Fibroblast of skin of back (primary cell): ENCODE data around the gene ANGPTL8.
A peak's percentile ranks its signal among the peaks of the same experiment; 100 is the strongest.

Experiments
- DNase-seq: peaks from one replicate; pipeline ENCODE4 v3.0.0-alpha.2; 2013

The ANGPTL8 gene

DNA sequence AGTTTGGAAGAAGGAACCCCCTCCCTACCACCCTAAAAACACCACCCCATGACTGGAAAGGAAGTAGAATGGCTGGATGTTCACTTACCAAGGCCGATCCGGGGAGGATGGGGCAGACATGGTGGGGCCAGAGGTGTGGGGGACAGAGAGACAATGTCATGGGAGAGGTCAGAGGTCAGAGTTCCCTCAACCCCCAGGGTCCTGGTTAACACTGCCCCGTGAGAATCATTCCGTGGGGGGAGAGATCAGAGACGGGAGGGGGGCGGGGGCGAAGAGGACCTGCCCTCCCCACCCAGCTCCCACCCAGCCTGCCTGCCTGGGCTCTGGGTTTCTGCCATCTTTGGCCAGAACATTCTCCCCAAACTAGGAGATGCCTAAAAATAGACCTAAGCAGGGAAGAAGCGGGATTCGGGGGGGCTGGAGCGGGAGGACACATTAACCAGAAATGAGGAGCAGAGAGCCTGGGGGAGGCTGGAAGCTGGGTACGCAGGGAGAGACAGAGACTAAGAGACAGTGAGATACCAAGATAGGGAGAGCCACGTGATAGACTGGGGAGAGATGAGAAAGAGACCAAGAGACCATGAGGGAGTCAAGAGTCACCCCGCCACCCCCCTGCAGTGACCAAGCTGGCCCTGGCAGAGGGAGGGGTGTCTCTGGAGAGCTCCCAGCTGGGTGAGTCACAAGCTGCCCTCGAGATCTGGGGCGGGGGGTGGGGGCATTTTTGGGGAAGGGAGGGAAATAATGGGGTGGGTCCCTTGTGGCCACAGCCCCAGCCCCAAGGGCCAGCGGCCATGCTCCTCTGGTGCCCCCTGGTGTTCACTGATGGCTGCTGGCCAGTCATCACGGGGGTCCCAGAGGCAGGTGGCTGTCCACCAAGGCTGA lies 36.0 kb upstream of the ANGPTL8 start:
- peak; percentile 95 for DNase-seq

- no peak for DNase-seq
These were observed 35.3 kb upstream of the ANGPTL8 start for GRCh38 chr19:11204076-11204602.

- no peak for DNase-seq
These were observed 34.5 kb upstream of the ANGPTL8 start for GRCh38 chr19:11204943-11205349.

DNA sequence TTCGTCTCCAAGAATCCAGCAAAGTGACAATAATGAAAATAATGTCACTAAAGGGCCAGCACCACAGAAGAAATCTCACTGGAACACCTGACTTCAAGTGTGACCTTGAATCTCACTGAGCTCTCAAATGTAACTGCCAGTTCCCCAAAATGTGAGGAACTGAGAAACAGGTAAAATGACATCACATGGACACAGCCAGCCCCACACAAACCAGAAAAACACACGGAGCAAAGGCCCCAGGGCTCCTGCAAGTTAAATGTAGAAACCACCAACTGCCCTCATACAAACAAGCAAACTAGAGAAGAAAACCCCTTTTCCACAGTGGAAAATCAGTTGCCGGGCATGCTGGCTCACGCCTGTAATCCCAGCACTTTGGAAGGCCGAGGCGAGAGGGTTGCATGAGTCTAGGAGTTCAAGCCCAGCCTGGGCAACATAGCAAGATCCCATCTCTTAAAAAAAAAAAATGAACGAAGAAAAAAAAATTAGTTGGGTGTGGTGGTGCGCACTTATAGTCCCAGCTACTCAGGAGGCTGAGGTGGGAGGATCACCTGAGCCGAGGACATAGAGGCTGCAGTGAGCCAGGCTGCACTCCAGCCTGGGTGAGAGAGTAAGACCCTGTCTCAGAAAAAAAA lies 33.4 kb upstream of the ANGPTL8 start:
- no peak for DNase-seq

GRCh38 chr19:11208561-11209471 lies 30.6 kb upstream of the ANGPTL8 start:
- DNase-seq, result peak; percentile 29

- no peak for DNase-seq
These were observed 29.4 kb upstream of the ANGPTL8 start for GRCh38 chr19:11209839-11210655.

- no peak for DNase-seq
These were observed 28.8 kb upstream of the ANGPTL8 start for GRCh38 chr19:11210656-11210928.

DNA sequence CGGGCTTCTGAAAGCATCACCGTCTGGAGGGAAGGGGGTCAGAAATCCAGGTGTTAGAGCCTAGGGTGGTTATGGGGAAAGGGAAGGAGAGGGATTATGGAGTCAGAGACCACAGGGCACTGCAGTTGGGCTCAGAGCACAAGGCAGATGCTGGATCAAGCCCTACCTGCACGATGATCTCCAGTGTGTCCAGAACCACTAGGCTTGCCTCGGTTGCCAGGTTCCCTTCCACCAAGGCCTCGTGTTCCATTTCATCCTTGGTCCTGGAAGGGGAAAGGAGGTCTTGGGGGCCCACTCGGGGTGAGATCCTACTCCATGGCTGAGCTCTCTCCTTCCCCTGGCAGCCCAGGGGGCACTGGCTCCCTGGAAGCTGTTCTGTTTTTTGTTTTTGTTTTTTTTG lies 25.0 kb upstream of the ANGPTL8 start:
- DNase-seq, result no peak

GRCh38 chr19:11221082-11221598 lies 18.3 kb upstream of the ANGPTL8 start:
- no peak for DNase-seq

DNA sequence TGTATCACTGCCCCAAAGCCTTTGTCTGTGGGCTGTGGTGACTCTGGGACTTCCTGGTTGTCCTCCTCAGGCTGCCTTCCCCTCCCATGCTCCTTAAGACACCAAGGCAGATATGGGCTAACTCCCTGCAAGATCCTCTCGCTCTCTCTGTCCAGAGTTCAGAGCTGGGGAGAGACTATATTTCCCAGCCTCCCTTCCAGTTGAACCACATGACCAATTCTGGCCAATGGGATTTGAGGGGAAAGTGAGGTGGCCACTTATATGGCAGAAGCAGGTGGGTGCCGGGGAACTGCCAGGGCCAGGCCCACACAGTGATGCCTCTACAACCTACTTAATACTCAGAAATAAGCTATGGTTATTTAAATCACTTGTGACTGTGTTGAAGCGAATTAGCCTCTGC lies 16.2 kb upstream of the ANGPTL8 start:
- DNase-seq, result no peak

DNA sequence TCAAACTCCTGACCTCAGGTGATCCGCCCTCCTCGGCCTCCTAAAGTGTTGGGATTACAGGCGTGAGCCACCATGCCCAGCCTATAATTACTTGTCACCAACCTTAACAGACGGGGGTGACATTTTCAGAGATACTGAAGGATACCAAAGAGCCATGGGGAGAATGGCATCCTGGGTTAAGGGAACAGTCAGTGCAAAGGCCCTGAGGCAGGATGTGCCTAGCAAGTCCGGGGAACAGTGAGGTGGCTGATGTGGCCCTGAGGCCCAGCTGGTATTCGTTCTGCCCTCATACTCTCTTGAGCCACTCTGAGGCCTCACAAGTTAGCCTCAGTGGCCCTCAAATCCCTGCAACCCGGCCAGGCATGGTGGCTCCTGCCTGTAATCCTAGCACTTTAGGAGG lies 15.0 kb upstream of the ANGPTL8 start:
- DNase-seq, result no peak

- DNase-seq, result no peak
These were observed 14.2 kb upstream of the ANGPTL8 start for GRCh38 chr19:11225172-11225571.

DNA sequence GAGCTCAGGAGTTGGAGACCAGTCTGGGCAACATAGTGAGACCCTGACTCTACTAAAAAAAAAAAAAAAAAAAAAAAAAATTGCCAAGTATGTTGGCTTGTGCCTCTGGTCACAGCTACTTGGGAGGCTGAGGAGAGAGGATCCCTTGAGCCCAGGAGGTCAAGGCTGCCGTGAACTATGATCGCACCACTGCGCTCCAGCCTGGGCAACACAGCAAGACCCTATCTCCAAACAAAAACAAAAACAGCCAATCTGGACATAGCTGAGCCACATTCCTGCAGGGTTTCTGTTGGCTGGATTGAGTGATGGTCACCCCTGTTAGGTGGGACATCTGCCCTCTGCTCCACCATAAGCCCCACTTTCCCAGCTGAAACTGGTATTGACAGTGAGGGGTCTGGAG lies 13.6 kb upstream of the ANGPTL8 start:
- DNase-seq, result no peak

DNA sequence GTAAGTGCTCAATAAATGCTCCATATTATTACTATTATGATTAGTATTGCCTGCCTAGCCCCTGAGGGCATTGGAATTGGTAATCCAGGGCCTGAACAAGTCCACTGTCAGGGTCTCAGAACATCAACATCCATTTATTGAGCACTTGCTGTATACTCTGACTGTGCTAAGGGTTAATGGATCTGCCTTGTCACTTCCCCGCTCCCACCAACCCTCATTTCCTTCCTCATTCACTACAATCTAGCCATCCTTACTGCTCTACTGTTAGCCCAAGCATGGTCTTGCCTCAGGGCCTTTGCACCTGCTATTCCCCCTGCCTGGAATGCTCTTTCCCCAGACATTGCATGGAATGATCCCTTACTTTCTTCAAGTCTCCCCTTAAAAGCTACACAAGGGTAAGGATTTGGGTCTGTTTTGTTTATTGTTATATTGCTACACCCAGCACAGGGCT lies 12.7 kb upstream of the ANGPTL8 start:
- DNase-seq, result no peak

DNA sequence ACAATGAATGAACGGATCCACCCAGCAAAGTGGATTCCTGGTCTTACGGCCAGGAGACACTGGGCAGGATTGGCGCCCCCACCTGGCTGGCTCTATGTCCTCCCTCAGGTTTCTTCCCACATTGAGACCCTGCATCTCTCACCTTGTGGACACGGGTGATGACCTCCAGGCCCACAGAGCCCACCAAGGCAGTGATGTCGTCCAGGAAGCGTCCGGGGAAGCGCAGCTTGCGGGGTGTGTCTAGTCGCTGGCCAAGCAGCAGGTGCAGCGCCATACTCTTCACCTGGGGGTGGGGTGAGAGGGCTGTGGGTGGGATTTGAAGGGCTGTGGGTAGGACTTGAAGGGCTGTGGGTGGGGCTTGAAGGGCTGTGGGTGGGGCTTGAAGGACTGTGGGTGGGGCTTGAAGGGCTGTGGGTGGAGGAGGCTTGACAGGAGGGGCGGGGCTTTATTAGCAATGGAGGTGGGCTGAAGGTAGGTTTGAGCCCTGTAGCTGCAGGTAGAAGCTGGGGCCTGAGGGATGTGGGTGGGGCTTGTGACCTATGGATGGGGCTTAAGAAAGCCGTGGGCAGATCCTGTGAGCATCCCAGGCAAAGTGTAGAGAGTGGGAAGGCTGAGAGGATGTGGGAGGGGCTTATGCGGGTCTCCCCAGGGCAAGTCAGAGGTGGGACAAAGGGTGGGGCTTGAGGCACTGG lies 12.1 kb upstream of the ANGPTL8 start:
- DNase-seq, result no peak

GRCh38 chr19:11230621-11231386 lies 8.6 kb upstream of the ANGPTL8 start:
- no peak for DNase-seq

- no peak for DNase-seq
These were observed 6.9 kb upstream of the ANGPTL8 start for GRCh38 chr19:11232555-11232954.

- no peak for DNase-seq
These were observed 6.3 kb upstream of the ANGPTL8 start for GRCh38 chr19:11233073-11233472.

DNA sequence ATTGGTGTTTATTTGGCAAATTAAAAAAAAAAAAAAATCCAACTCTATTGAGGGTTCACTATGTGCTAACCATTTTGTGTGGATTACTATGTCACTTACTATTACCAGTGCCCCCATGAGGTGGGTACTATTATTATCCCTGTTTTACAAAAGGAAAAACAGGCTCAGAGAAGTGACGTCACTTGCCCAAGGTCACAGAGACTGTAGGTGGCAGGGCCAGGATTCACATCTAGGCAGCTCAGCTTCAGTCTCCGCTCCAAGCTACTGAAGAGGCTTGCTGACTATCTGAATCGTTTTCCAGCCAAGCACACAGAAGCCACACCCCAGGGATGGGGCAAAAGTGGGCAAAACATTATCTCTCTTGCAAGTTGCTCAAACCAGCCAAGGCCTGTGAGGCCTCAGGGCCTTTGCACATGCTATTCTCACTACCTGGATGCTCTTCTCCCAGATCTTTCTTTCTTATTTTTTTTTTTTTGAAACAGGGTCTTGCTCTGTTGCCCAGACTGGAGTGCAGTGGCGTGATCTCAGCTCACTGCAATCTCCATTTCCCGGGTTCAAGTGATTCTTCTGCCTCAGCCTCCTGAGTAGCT lies 4.8 kb upstream of the ANGPTL8 start:
- no peak for DNase-seq
